ENCODE measurements around the gene ALG5. TPM values are rescaled to one million over a fixed set of nuclear protein-coding genes. Genes with fewer than 3 reads are reported as not detected.

Gene ALG5
- total RNA-seq, 1 donor from 2014 or later: 29.2 TPM

- H3K27ac Mint-ChIP-seq: peak overlapping the region; percentile 61
- no peak overlapping the region for H3K4me3 Mint-ChIP-seq (ENCODE audit: low read depth)
- H3K4me1 Mint-ChIP-seq (ENCODE audit: low read depth): peaks cover 20% of the 10 kb centered on the region
- no peaks in the 10 kb centered on the region for H3K36me3 Mint-ChIP-seq (ENCODE audit: insufficient read depth)
- no peak for TF ChIP-seq CTCF (IDR thresholded peaks at IDR 0.05; ENCODE audit: unreplicated experiment)
- peaks cover 9% of the 10 kb centered on the region for H3K27me3 Mint-ChIP-seq
- no peak for DNase-seq (ENCODE audit: low spot score, unreplicated experiment)
- no peaks in the 10 kb centered on the region for H3K9me3 Mint-ChIP-seq (ENCODE audit: low read depth)
Observed at GRCh38 chr13:36921631-36922301, 77.4 kb downstream of the ALG5 start.

GRCh38 chr13:36920616-36921185 lies 78.4 kb downstream of the ALG5 start:
- Mint-ChIP-seq H3K36me3 (ENCODE audit: insufficient read depth) (no peaks in the 10 kb centered on the region), H3K27ac (peak overlapping the region; percentile 93), H3K4me3 (ENCODE audit: low read depth) (peak overlapping the region; percentile 79), H3K9me3 (ENCODE audit: low read depth) (no peaks in the 10 kb centered on the region), H3K4me1 (ENCODE audit: low read depth) (peaks cover 20% of the 10 kb centered on the region), H3K27me3 (peaks cover 14% of the 10 kb centered on the region)
- DNase-seq (ENCODE audit: low spot score, unreplicated experiment): no peak
- no peak for TF ChIP-seq CTCF (IDR thresholded peaks at IDR 0.05; ENCODE audit: unreplicated experiment)

- no peaks in the 10 kb centered on the region for H3K36me3 Mint-ChIP-seq (ENCODE audit: insufficient read depth)
- no peaks in the 10 kb centered on the region for H3K9me3 Mint-ChIP-seq (ENCODE audit: low read depth)
Observed at GRCh38 chr13:36919833-36920615, 79.1 kb downstream of the ALG5 start, which contains the start of gene SMAD9. Gene SMAD9 (minus strand): TSS chr13:36920238. CDS start chr13:36879689, 40,549 bp downstream.

GRCh38 chr13:36919171-36919832 lies 79.8 kb downstream of the ALG5 start:
- peak overlapping the region; percentile 94 for H3K27ac Mint-ChIP-seq
- H3K9me3 Mint-ChIP-seq (ENCODE audit: low read depth): no peaks in the 10 kb centered on the region
- peaks cover 18% of the 10 kb centered on the region for H3K27me3 Mint-ChIP-seq
- peaks cover 20% of the 10 kb centered on the region for H3K4me1 Mint-ChIP-seq (ENCODE audit: low read depth)
- no peak for TF ChIP-seq CTCF (IDR thresholded peaks at IDR 0.05; ENCODE audit: unreplicated experiment)
- DNase-seq (ENCODE audit: low spot score, unreplicated experiment): peak; percentile 57
- no peaks in the 10 kb centered on the region for H3K36me3 Mint-ChIP-seq (ENCODE audit: insufficient read depth)
- peak overlapping the region; percentile 89 for H3K4me3 Mint-ChIP-seq (ENCODE audit: low read depth)

More at GRCh38 chr13:36919833-36920615, 79.1 kb downstream of the ALG5 start, which contains the start of gene SMAD9:
- Mint-ChIP-seq H3K27me3 (peaks cover 18% of the 10 kb centered on the region), H3K4me3 (ENCODE audit: low read depth) (peak within 1 kb of the TSS; percentile 89), H3K27ac (peak within 1 kb of the TSS; percentile 94), H3K4me1 (ENCODE audit: low read depth) (peaks cover 20% of the 10 kb centered on the region)
- no peak for TF ChIP-seq CTCF (IDR thresholded peaks at IDR 0.05; ENCODE audit: unreplicated experiment)
- peak; percentile 53 for DNase-seq (ENCODE audit: low spot score, unreplicated experiment)

Data from progenitor cell of endocrine pancreas (in vitro differentiated cells).